ENCODE results near the gene ABHD11. TPM values are rescaled to one million over a fixed set of nuclear protein-coding genes. Genes with fewer than 3 reads are reported as not detected.
"Not testable (repeated sequence)": the region's sequence is repeated elsewhere in the genome, so short reads cannot be mapped to it uniquely, and the experiment has no call there.

Gene ABHD11
- total RNA-seq, 1 donor from 2014 or later, result 16.4 TPM

DNA sequence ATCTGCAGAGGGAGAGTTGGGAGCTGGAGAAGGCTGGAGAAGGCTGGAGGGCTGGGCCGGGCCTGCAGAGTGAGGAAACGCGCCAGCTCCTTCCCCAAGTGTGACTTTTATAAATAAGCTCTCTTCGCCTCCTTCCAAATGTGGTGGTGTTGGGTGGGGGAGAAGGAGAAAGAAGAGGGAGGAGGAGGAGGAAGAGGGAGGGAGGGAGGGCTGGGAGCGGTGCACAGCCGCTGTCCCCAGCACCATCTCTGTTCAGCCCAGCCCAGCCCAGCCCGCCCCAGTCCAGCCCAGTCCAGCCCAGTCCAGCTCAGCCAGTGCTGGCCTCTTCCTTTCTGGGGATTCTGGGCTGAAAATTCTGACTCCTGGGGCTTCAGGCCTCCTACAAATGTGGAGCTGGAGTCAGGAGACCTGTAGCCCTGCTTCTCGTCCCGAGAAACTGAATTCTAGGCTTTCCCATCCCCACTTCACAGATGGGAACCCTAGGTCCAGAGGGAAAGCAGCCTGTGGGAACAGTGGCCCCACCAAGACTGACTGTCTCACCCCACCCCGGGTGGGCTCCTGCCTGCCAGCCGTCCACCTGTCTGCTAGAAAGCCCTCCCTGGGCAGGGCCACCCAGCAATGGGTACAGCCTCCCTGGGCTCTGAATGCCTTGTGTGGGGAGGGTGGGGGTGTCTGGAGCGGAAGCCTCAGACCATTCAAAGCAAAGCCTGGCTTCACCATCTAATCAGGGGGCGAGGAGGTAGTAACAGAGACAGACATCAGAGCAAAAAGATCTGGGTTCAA is 21.4 kb downstream of the ABHD11 start:
- Mint-ChIP-seq H3K27me3 (ENCODE audit: unreplicated experiment) (peaks cover 13% of the 10 kb centered on the region), H3K36me3 (ENCODE audit: low read depth, unreplicated experiment) (peaks cover 6% of the 10 kb centered on the region), H3K27ac (ENCODE audit: unreplicated experiment) (no peak overlapping the region), H3K9me3 (ENCODE audit: unreplicated experiment) (no peaks in the 10 kb centered on the region), H3K4me3 (ENCODE audit: unreplicated experiment) (no peak overlapping the region), H3K4me1 (ENCODE audit: unreplicated experiment) (peaks cover 5% of the 10 kb centered on the region)
- no peak for DNase-seq (ENCODE audit: low spot score)
- TF ChIP-seq, protein P1, sequence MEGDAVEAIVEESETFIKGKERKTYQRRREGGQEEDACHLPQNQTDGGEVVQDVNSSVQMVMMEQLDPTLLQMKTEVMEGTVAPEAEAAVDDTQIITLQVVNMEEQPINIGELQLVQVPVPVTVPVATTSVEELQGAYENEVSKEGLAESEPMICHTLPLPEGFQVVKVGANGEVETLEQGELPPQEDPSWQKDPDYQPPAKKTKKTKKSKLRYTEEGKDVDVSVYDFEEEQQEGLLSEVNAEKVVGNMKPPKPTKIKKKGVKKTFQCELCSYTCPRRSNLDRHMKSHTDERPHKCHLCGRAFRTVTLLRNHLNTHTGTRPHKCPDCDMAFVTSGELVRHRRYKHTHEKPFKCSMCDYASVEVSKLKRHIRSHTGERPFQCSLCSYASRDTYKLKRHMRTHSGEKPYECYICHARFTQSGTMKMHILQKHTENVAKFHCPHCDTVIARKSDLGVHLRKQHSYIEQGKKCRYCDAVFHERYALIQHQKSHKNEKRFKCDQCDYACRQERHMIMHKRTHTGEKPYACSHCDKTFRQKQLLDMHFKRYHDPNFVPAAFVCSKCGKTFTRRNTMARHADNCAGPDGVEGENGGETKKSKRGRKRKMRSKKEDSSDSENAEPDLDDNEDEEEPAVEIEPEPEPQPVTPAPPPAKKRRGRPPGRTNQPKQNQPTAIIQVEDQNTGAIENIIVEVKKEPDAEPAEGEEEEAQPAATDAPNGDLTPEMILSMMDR (IDR thresholded peaks at IDR 0.05; ENCODE audit: unreplicated experiment), result no peak

DNA sequence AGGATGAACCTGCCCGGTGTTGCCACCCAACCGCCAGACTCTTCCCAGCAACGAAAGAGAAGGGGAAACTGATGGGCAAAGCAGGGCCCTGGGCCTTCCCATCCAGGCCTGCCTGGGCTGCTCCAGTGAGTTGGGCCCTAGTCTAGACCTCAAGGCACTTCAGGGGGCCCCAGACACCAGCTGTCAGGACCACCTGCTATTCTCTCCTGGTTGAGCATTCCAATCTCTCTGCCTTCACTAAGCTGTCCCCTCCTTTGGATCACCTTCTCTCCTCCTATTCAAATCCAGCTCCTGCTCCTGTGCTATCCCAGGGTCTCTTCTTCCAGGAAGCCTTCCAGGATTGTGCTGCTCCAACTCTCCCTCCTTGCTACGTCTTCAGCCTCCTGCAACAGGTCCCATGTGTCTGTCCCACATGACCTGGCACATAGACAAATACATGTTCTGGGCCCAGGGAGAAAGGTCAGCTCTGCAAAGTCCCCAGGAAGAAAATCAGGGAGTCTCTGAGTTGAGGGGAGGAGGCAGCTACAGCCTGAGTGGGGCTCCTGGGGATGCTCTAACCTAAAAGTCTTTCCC is 22.2 kb downstream of the ABHD11 start:
- Mint-ChIP-seq H3K4me3 (ENCODE audit: unreplicated experiment) (no peak overlapping the region), H3K27ac (ENCODE audit: unreplicated experiment) (no peak overlapping the region), H3K27me3 (ENCODE audit: unreplicated experiment) (peaks cover 13% of the 10 kb centered on the region), H3K9me3 (ENCODE audit: unreplicated experiment) (no peaks in the 10 kb centered on the region), H3K36me3 (ENCODE audit: low read depth, unreplicated experiment) (peaks cover 6% of the 10 kb centered on the region), H3K4me1 (ENCODE audit: unreplicated experiment) (peaks cover 5% of the 10 kb centered on the region)
- TF ChIP-seq, protein P1 (IDR thresholded peaks at IDR 0.05; ENCODE audit: unreplicated experiment), result no peak
- DNase-seq (ENCODE audit: low spot score), result no peak

DNA sequence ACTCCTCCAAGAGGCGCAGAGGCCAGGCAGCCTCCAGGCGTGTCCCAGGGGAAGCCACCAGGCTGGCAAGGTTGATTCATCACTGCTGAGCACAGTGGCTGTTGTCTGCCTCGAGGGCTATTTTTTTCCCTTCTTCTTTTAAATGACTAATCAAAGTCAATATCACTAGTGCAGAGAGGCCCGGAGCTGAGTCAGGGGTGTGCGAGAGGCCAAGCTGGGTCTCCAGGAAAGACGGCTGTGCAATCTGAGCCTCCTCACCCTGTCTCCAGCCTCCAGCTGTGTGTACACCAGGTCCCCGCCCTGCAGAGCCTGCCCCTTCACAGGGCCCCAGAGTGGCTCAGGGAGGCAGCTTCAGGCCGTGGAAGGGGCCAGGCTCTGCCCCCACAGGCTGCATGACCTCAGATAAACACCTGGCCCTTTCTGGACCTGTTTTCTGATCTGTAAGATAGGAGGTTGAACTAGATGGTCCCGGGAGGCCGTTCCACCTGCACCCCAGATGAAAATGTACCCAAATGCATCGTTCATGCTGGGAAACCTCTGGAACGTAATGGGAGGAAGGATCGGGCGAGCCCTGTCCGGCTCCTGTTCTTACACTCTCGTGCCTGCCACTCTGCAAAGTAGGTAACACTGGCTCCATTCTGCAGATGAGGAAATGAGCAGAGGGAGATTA is 22.8 kb downstream of the ABHD11 start:
- Mint-ChIP-seq H3K4me1 (ENCODE audit: unreplicated experiment) (peaks cover 5% of the 10 kb centered on the region), H3K9me3 (ENCODE audit: unreplicated experiment) (no peaks in the 10 kb centered on the region), H3K4me3 (ENCODE audit: unreplicated experiment) (no peak overlapping the region), H3K27ac (ENCODE audit: unreplicated experiment) (no peak overlapping the region), H3K36me3 (ENCODE audit: low read depth, unreplicated experiment) (peaks cover 6% of the 10 kb centered on the region), H3K27me3 (ENCODE audit: unreplicated experiment) (peaks cover 9% of the 10 kb centered on the region)
- TF ChIP-seq, protein P1 (IDR thresholded peaks at IDR 0.05; ENCODE audit: unreplicated experiment), result no peak
- no peak for DNase-seq (ENCODE audit: low spot score)

DNA sequence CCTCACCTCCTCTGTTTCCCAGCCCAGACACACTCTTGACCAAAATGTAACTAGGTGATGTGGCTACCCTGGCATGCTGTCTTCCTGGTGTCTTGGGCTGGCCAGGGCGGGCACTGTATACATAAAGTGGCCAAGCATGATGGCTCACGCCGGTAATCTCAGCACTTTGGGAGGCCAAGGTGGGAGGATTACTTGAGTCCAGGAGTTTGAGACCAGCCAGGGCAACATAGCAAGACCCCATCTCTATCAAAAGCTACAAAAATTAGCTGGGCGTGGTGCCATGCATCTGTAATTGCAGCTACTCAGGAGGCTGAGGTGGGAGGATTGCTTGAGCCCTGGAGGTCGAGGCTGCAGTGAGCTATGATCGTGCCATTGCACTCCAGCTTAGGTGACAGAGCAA is 25.3 kb downstream of the ABHD11 start:
- not testable (repeated sequence) for H3K4me3 Mint-ChIP-seq (ENCODE audit: unreplicated experiment); H3K4me1 Mint-ChIP-seq (ENCODE audit: unreplicated experiment); DNase-seq (ENCODE audit: low spot score); H3K36me3 Mint-ChIP-seq (ENCODE audit: low read depth, unreplicated experiment); H3K9me3 Mint-ChIP-seq (ENCODE audit: unreplicated experiment); H3K27me3 Mint-ChIP-seq (ENCODE audit: unreplicated experiment); H3K27ac Mint-ChIP-seq (ENCODE audit: unreplicated experiment)

DNA sequence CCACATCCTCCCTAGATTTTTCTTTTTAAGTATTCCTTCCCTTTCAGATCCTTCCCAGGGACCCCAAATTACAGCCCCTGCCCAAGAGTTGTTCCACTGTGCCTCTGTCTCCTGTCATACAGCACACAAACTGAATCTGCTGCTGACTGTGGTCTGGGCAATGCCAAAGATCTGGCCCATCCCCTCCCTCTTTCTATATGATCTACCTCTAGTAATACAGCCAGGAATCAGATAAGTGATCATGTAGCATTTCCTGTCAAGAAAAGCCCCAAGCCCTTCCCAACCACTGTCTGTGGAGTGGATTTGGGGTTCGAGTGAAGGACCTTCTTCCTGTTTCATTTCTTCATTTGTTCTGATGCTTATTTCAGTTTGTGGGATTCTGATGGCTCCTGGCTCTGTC is 25.8 kb downstream of the ABHD11 start:
- Mint-ChIP-seq H3K9me3 (ENCODE audit: unreplicated experiment) (no peaks in the 10 kb centered on the region), H3K4me3 (ENCODE audit: unreplicated experiment) (no peak overlapping the region), H3K27ac (ENCODE audit: unreplicated experiment) (peak overlapping the region; percentile 7)

More for the DNA sequence above, 25.8 kb downstream of the ABHD11 start:
- Mint-ChIP-seq H3K27me3 (ENCODE audit: unreplicated experiment) (peaks cover 6% of the 10 kb centered on the region), H3K36me3 (ENCODE audit: low read depth, unreplicated experiment) (peaks cover 6% of the 10 kb centered on the region), H3K4me1 (ENCODE audit: unreplicated experiment) (no peaks in the 10 kb centered on the region)
- TF ChIP-seq, protein P1 (IDR thresholded peaks at IDR 0.05; ENCODE audit: unreplicated experiment), result no peak
- no peak for DNase-seq (ENCODE audit: low spot score)
